Lower leg skin (tissue), 3 donors: ENCODE results near the gene B4GALNT3.

Experiments used
- POLR2A ChIP-seq, 2 donors: fragments of 450-650 bp; IDR thresholded peaks; one replicate each; pipeline ENCODE4 v1.6.1; 2016 to 2017; ENCODE audit warnings: antibody characterized with exemption in 2 of 2, mild to moderate bottlenecking in 1 of 2, moderate library complexity in 1 of 2
- TF ChIP-seq, protein P1 (sequence below), 3 donors: fragments of 450-650 bp; IDR thresholded peaks; one replicate each; pipeline ENCODE4 v1.5.1; 2016; ENCODE audit warnings: antibody characterized with exemption in 3 of 3, mild to moderate bottlenecking in 3 of 3, moderate library complexity in 2 of 3

GRCh38 chr12:543114-543451 lies 83.3 kb downstream of the B4GALNT3 start:
- TF ChIP-seq, protein P1, sequence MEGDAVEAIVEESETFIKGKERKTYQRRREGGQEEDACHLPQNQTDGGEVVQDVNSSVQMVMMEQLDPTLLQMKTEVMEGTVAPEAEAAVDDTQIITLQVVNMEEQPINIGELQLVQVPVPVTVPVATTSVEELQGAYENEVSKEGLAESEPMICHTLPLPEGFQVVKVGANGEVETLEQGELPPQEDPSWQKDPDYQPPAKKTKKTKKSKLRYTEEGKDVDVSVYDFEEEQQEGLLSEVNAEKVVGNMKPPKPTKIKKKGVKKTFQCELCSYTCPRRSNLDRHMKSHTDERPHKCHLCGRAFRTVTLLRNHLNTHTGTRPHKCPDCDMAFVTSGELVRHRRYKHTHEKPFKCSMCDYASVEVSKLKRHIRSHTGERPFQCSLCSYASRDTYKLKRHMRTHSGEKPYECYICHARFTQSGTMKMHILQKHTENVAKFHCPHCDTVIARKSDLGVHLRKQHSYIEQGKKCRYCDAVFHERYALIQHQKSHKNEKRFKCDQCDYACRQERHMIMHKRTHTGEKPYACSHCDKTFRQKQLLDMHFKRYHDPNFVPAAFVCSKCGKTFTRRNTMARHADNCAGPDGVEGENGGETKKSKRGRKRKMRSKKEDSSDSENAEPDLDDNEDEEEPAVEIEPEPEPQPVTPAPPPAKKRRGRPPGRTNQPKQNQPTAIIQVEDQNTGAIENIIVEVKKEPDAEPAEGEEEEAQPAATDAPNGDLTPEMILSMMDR (IDR thresholded peaks at IDR 0.05), result no peak
- TF ChIP-seq POLR2A (IDR thresholded peaks at IDR 0.05), result no peak
